ENCODE data around the gene LARGE1. TPM values are rescaled to one million over a fixed set of nuclear protein-coding genes. Genes with fewer than 3 reads are reported as not detected.

The LARGE1 gene
- total and polyA plus RNA-seq, 7 donors, result 14.9 to 91.6 (median 46.1) TPM

GRCh38 chr22:33682927-33683326, 237.3 kb downstream of the LARGE1 start:
- H3K9me3 ChIP-seq, result no peaks in the 10 kb centered on the region
- no peaks in the 10 kb centered on the region for H3K36me3 ChIP-seq (ENCODE audit: insufficient read depth in 1 of 2, low read depth in 1 of 2)
- 48 to 75% (median 49%) methylated on average over 2 of the region's 2 CpGs for WGBS, 3 donors
- no peak for DNase-seq
- intact Hi-C loops (cut with DNase I), result no loop called here
- peaks cover 10% of the 10 kb centered on the region for H3K4me1 ChIP-seq
- no peak for ATAC-seq
- TF ChIP-seq CTCF (IDR thresholded peaks at IDR 0.05), result no peak
- H3K27me3 ChIP-seq (ENCODE audit: insufficient read depth in 3 of 3, low read length in 2 of 3), result no peaks in the 10 kb centered on the region
- H3K27ac ChIP-seq, result no peak overlapping the region
- no peak overlapping the region for H3K4me3 ChIP-seq

DNA sequence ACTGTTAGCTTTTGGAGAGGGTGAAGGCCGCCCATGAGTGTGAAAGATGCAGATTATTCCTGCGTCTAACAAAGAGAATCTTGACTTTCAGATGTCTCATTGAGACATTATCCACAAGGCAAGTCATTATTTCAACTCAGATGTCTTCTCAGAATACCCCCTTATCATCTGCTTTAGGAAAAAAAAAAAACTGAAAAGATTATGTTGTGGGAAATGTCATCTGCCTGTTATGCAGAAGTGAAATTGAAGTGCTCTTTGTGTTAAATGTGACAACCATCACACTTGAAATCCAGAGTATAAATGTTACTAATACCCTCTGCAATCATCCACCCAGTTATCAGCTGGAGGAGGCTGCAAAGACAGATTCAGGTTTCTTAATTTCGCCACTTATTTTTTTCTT, 239.6 kb downstream of the LARGE1 start:
- intact Hi-C loops (cut with DNase I), result no loop called here
- H3K27ac ChIP-seq, result no peak overlapping the region
- peaks cover 11% of the 10 kb centered on the region for H3K4me1 ChIP-seq
- no peak for TF ChIP-seq CTCF (IDR thresholded peaks at IDR 0.05)
- no peak overlapping the region for H3K4me3 ChIP-seq
- no peaks in the 10 kb centered on the region for H3K27me3 ChIP-seq (ENCODE audit: insufficient read depth in 3 of 3, low read length in 2 of 3)
- WGBS, 3 donors, result 95 to 98% (median 95%) methylated on average over 3 of the region's 3 CpGs
- no peaks in the 10 kb centered on the region for H3K9me3 ChIP-seq
- no peak for ATAC-seq
- no peak for DNase-seq
- H3K36me3 ChIP-seq (ENCODE audit: insufficient read depth in 1 of 2, low read depth in 1 of 2), result no peaks in the 10 kb centered on the region

- no peaks in the 10 kb centered on the region for H3K9me3 ChIP-seq
- no peak overlapping the region for H3K27ac ChIP-seq
- intact Hi-C loops (cut with DNase I), result no loop called here
- H3K4me1 ChIP-seq, result peaks cover 11% of the 10 kb centered on the region
- no peak overlapping the region for H3K4me3 ChIP-seq
- H3K27me3 ChIP-seq (ENCODE audit: insufficient read depth in 3 of 3, low read length in 2 of 3), result no peaks in the 10 kb centered on the region
- 68 to 79% (median 72%) methylated on average over 11 of the region's 11 CpGs for WGBS, 3 donors
- H3K36me3 ChIP-seq (ENCODE audit: insufficient read depth in 1 of 2, low read depth in 1 of 2), result no peaks in the 10 kb centered on the region
- TF ChIP-seq CTCF (IDR thresholded peaks at IDR 0.05), result no peak
- DNase-seq (no peak), ATAC-seq (peak; percentile 79 to 95 (median 90))
Observed at GRCh38 chr22:33678523-33678922, 241.8 kb downstream of the LARGE1 start.

GRCh38 chr22:33677536-33677935, 242.7 kb downstream of the LARGE1 start:
- H3K27me3 ChIP-seq (ENCODE audit: insufficient read depth in 3 of 3, low read length in 2 of 3), result no peaks in the 10 kb centered on the region
- ATAC-seq (peak in 1 of 4 donors; percentile 50), DNase-seq (no peak)
- no peaks in the 10 kb centered on the region for H3K9me3 ChIP-seq
- WGBS, 3 donors, result 52 to 66% (median 55%) methylated on average over 4 of the region's 4 CpGs
- no peak overlapping the region for H3K4me3 ChIP-seq
- no peak for TF ChIP-seq CTCF (IDR thresholded peaks at IDR 0.05)
- H3K36me3 ChIP-seq (ENCODE audit: insufficient read depth in 1 of 2, low read depth in 1 of 2), result no peaks in the 10 kb centered on the region
- H3K27ac ChIP-seq, result no peak overlapping the region
- intact Hi-C loops (cut with DNase I), result no loop called here
- peaks cover 11% of the 10 kb centered on the region for H3K4me1 ChIP-seq

DNA sequence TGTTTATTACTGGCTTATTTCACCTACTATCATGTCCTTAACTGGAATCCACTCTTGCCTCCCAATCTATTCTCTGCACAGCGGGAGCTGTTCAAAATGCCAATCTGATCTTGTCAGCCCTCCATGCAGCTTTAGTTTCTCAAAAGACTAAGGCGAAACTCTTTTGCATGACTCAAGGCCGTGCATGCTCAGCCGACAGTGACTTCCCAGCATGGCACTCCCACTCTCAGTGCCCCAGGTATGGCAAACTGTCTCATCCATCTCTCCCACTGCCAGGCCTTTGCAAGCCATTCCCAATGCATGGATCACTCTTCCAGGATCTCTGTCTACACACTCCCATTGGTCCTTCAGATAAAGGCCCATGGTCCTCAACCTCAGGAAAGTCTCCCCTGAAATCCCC, 245.9 kb downstream of the LARGE1 start:
- Histone ChIP-seq H3K4me1 (peaks cover 13% of the 10 kb centered on the region), H3K27me3 (ENCODE audit: insufficient read depth in 3 of 3, low read length in 2 of 3) (no peaks in the 10 kb centered on the region), H3K9me3 (no peaks in the 10 kb centered on the region), H3K27ac (no peak overlapping the region), H3K4me3 (no peak overlapping the region), H3K36me3 (ENCODE audit: insufficient read depth in 1 of 2, low read depth in 1 of 2) (no peaks in the 10 kb centered on the region)
- intact Hi-C loops (cut with DNase I), result no loop called here
- 71 to 87% (median 73%) methylated on average over 4 of the region's 4 CpGs for WGBS, 3 donors
- DNase-seq, result no peak
- peak in 1 of 4 donors; percentile 15 for ATAC-seq
- TF ChIP-seq CTCF (IDR thresholded peaks at IDR 0.05), result no peak
